ENCODE data around the gene ABCF2.

The ABCF2 gene

GRCh38 chr7:151168787-151169162 is 58.2 kb downstream of the ABCF2 start:
- no peak for FAIRE-seq

GRCh38 chr7:151168003-151168786 is 58.8 kb downstream of the ABCF2 start:
- no peak for FAIRE-seq

- no peak for FAIRE-seq
Measured at GRCh38 chr7:151167197-151167961, 59.6 kb downstream of the ABCF2 start, which contains the start of gene GBX1. TSS of gene GBX1 (minus strand) at chr7:151167694. CDS start at chr7:151167548, 146 bp downstream.

GRCh38 chr7:151166629-151167196 is 60.3 kb downstream of the ABCF2 start:
- FAIRE-seq = no peak
